ENCODE results near the gene CACNA2D1. TPM values are rescaled to one million over a fixed set of nuclear protein-coding genes. Genes with fewer than 3 reads are reported as not detected.

CACNA2D1 gene
- total RNA-seq, 2 experiments from 2014 or later = not detected

DNA sequence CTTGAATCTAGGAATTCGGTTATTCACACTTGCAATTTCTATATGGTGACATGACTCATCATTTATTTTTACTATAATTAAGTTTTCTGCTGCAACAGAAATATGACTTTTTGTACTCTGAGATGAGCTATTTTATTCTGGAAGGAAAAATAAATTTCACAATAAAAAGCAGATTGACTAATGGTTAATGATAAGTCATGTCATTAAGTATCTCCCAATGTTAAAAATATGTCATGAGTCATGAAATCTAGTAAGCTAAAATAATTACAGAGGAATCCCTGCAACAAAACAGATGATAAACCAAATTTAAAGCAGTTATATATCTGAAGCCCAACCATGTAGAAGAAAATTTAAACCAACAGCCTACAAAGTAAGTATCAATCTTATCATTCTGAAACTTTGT is 149.2 kb downstream of the CACNA2D1 start:
- Mint-ChIP-seq H3K9me3 (no peaks in the 10 kb centered on the region), H3K27ac (no peak overlapping the region), H3K4me3 (no peak overlapping the region), H3K36me3 (ENCODE audit: low read depth) (no peaks in the 10 kb centered on the region), H3K27me3 (no peaks in the 10 kb centered on the region), H3K4me1 (no peaks in the 10 kb centered on the region)
- ChIA-PET CTCF (no interaction called here), POLR2A (no interaction called here)
- no peak for DNase-seq

DNA sequence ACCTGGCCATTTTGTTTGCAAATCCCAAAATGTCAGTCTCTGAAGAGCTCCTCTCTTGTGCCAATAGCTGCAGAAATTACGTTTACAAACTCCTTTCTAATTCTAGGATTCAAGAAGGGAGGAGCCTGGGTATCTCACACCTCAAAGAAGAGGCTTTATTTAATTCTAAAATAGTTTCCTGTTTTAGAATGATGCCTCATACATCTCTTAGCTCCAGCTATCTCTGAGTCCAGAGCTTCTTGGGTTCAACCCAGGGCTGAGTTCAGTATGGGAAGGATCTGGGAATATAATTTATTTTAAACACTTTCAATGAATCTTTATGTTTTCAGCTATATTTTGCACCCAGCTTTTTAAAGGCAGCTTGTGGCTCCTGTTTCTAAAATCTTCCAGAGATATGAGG is 150.1 kb downstream of the CACNA2D1 start:
- Mint-ChIP-seq H3K4me3 (no peak overlapping the region), H3K27me3 (no peaks in the 10 kb centered on the region), H3K9me3 (no peaks in the 10 kb centered on the region), H3K27ac (no peak overlapping the region), H3K36me3 (ENCODE audit: low read depth) (no peaks in the 10 kb centered on the region), H3K4me1 (no peaks in the 10 kb centered on the region)
- no peak for DNase-seq
- POLR2A ChIA-PET = no interaction called here
- CTCF ChIA-PET = no interaction called here

DNA sequence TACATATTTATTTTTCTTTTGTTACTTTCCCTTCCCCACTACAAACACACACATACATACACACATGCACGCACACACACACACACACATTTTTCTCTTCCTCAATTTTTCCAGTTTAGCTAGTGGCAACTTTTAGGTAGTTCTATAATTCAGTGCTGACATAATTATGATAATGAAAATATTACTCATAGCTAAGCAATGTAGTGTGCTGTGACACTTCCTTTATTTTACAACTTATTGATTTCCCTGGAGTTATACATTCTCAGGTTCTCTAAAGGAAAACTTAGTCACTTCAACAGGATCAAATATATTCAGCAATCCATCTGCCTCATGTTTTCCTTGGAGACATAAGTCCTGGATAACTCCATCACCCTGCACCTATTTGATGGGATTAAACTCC is 151.6 kb downstream of the CACNA2D1 start:
- H3K9me3 Mint-ChIP-seq = no peaks in the 10 kb centered on the region
- DNase-seq = no peak
- ChIA-PET CTCF (no interaction called here), POLR2A (no interaction called here)
- H3K4me1 Mint-ChIP-seq = no peaks in the 10 kb centered on the region
- H3K4me3 Mint-ChIP-seq = no peak overlapping the region
- H3K27ac Mint-ChIP-seq = no peak overlapping the region
- H3K36me3 Mint-ChIP-seq (ENCODE audit: low read depth) = no peaks in the 10 kb centered on the region
- H3K27me3 Mint-ChIP-seq = no peaks in the 10 kb centered on the region

- Mint-ChIP-seq H3K4me3 (no peak overlapping the region), H3K27ac (no peak overlapping the region), H3K36me3 (ENCODE audit: low read depth) (no peaks in the 10 kb centered on the region), H3K4me1 (no peaks in the 10 kb centered on the region), H3K9me3 (no peaks in the 10 kb centered on the region), H3K27me3 (no peaks in the 10 kb centered on the region)
- DNase-seq = no peak
- ChIA-PET POLR2A (no interaction called here), CTCF (no interaction called here)
Measured at GRCh38 chr7:82289889-82290288, 153.7 kb downstream of the CACNA2D1 start.

- DNase-seq = no peak
- CTCF ChIA-PET = no interaction called here
- Mint-ChIP-seq H3K27me3 (no peaks in the 10 kb centered on the region), H3K9me3 (no peaks in the 10 kb centered on the region), H3K4me3 (no peak overlapping the region), H3K27ac (no peak overlapping the region), H3K4me1 (no peaks in the 10 kb centered on the region), H3K36me3 (ENCODE audit: low read depth) (no peaks in the 10 kb centered on the region)
- POLR2A ChIA-PET = no interaction called here
Measured at GRCh38 chr7:82289152-82289535, 154.4 kb downstream of the CACNA2D1 start.

- Mint-ChIP-seq H3K4me1 (no peaks in the 10 kb centered on the region), H3K9me3 (no peaks in the 10 kb centered on the region), H3K36me3 (ENCODE audit: low read depth) (no peaks in the 10 kb centered on the region), H3K4me3 (no peak overlapping the region), H3K27ac (no peak overlapping the region), H3K27me3 (no peaks in the 10 kb centered on the region)
- CTCF ChIA-PET = no interaction called here
- DNase-seq = no peak
- POLR2A ChIA-PET = no interaction called here
Measured at GRCh38 chr7:82286798-82287140, 156.8 kb downstream of the CACNA2D1 start.

DNA sequence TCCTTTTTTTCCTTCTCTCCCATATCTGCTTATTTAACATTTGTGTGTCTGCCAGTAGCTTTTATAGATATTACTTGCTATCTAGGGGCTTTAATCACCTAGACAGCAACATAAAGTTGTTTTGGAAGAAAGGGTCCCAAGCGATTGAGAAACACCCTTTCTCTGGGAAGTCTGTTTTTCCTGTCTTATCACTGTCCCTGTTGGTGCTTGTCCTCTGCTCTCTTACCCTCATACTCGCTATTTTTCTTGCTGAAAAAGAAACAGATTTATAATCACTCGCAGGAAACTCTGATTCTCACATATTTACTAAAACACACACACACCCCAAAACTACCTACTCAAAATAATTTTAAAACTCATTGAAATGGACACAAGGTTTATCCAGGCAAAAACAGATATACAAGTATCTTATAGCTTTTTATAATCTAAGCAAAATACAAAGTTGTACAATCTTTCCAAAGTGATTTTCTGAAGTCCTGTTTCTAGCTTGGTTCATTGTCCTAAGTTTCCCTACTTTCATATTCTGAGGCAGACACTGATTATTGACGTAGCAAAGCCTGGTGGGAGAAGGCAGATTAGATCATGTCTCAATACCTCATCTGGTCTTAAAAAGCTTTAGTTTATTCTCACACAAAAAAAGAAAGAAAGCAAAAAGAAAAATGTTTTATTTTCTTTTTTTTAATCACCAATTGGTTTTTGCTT is 157.3 kb downstream of the CACNA2D1 start:
- ChIA-PET POLR2A (no interaction called here), CTCF (no interaction called here)
- Mint-ChIP-seq H3K4me3 (no peak overlapping the region), H3K36me3 (ENCODE audit: low read depth) (no peaks in the 10 kb centered on the region), H3K27ac (no peak overlapping the region), H3K4me1 (no peaks in the 10 kb centered on the region), H3K27me3 (no peaks in the 10 kb centered on the region), H3K9me3 (no peaks in the 10 kb centered on the region)
- no peak for DNase-seq

DNA sequence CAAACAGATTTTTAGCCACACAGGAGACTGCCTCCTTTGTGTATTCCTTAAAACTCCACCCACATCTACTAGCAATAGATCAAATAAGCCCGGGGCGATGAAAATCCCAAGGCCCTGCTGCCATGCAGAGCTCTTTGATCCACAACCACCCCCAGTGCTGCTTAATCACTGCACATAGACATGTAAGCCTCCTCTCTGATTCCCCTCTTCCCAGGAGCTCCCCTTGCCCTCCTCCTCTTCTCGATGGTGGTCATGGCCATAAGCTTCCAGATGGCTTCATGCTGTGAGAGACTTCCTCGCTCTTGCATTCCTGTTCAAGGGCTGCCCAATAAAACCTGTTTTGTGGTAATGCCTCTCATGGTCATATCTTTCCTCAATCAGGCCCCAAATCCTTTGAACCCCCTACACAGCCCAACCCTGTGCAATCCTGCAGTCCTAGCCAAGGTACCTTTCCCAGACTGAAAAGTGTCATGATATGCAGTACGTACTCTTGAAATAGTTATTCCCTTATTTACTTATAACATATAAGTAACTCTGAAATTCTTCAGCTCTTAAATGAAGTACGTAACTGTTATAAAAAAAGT is 158.5 kb downstream of the CACNA2D1 start:
- no peaks in the 10 kb centered on the region for H3K4me1 Mint-ChIP-seq
- ChIA-PET CTCF (no interaction called here), POLR2A (no interaction called here)
- H3K27ac Mint-ChIP-seq = no peak overlapping the region
- no peaks in the 10 kb centered on the region for H3K27me3 Mint-ChIP-seq
- H3K36me3 Mint-ChIP-seq (ENCODE audit: low read depth) = no peaks in the 10 kb centered on the region
- DNase-seq = no peak
- H3K4me3 Mint-ChIP-seq = no peak overlapping the region
- H3K9me3 Mint-ChIP-seq = no peaks in the 10 kb centered on the region

DNA sequence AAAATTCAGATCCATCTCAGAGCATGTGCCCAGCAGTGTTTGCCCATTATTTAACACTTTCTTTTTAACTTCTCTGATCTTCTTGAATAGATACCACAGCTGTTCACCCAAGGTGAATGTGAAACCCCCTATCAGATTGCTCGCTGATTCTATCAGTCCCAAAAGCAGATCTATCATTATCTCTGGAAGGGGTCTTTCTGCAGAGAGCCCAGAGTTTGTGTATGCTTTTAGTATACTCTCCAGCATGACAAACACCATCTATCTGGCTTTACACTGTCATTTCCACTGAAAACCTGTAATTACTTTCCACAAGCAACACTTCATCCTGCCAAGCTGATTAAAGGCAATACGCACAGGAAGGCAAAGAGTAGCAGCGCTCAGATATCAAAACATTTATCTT is 168.2 kb downstream of the CACNA2D1 start:
- Mint-ChIP-seq H3K4me3 (no peak overlapping the region), H3K27ac (no peak overlapping the region), H3K4me1 (no peaks in the 10 kb centered on the region), H3K36me3 (ENCODE audit: low read depth) (no peaks in the 10 kb centered on the region), H3K27me3 (no peaks in the 10 kb centered on the region), H3K9me3 (no peaks in the 10 kb centered on the region)
- CTCF ChIA-PET = no interaction called here
- DNase-seq = no peak
- POLR2A ChIA-PET = no interaction called here

DNA sequence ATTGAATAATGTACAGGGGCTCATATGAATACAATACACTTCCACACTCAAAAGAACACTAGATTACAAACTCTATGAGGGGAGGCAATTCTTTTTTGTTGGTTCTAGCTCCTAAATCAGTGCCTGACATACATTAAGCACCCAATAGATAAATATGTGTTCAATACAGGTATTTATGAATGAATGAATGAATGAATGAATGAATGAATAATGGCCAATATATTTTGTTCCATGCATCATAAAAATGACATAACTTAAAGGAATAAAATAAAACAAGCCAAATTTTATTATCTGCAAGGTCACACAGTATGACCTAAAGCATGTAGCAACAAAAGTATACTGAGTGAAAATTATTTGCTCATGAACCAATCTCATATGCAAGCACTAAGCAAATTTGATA is 168.9 kb downstream of the CACNA2D1 start:
- H3K27me3 Mint-ChIP-seq = no peaks in the 10 kb centered on the region
- no peaks in the 10 kb centered on the region for H3K4me1 Mint-ChIP-seq
- ChIA-PET POLR2A (no interaction called here), CTCF (no interaction called here)
- H3K9me3 Mint-ChIP-seq = no peaks in the 10 kb centered on the region
- no peak overlapping the region for H3K27ac Mint-ChIP-seq
- H3K4me3 Mint-ChIP-seq = no peak overlapping the region
- DNase-seq = no peak
- H3K36me3 Mint-ChIP-seq (ENCODE audit: low read depth) = no peaks in the 10 kb centered on the region

- Mint-ChIP-seq H3K4me1 (no peaks in the 10 kb centered on the region), H3K9me3 (no peaks in the 10 kb centered on the region), H3K4me3 (no peak overlapping the region), H3K36me3 (ENCODE audit: low read depth) (no peaks in the 10 kb centered on the region), H3K27ac (no peak overlapping the region), H3K27me3 (no peaks in the 10 kb centered on the region)
- CTCF ChIA-PET = no interaction called here
- POLR2A ChIA-PET = no interaction called here
- no peak for DNase-seq
Measured at GRCh38 chr7:82273886-82274285, 169.7 kb downstream of the CACNA2D1 start.

GRCh38 chr7:82270870-82271269 is 172.7 kb downstream of the CACNA2D1 start:
- no peak overlapping the region for H3K4me3 Mint-ChIP-seq
- ChIA-PET CTCF (no interaction called here), POLR2A (no interaction called here)
- DNase-seq = no peak
- no peaks in the 10 kb centered on the region for H3K4me1 Mint-ChIP-seq
- no peaks in the 10 kb centered on the region for H3K27me3 Mint-ChIP-seq
- no peaks in the 10 kb centered on the region for H3K9me3 Mint-ChIP-seq
- no peaks in the 10 kb centered on the region for H3K36me3 Mint-ChIP-seq (ENCODE audit: low read depth)
- H3K27ac Mint-ChIP-seq = no peak overlapping the region

DNA sequence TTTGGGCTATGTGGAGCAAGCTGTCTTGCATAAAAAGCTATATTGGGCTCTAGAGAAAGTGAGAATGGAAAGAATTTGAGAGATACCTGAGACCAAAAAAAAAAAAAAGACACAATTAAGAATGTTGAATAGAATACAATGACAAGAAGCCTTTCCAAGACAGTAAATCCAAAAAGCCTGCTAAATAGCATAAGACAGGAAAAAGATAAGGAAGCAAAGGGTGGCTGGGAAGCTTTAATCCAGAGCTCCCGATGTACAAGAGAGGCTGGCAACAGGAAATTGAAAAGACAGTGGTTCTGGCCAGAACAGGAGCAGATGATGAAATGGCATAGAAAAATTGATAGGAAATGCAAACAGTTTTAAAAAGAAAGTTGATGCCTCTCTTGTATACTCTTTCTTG is 174.9 kb downstream of the CACNA2D1 start:
- ChIA-PET POLR2A (no interaction called here), CTCF (no interaction called here)
- H3K4me1 Mint-ChIP-seq = no peaks in the 10 kb centered on the region
- no peak overlapping the region for H3K27ac Mint-ChIP-seq
- DNase-seq = no peak
- H3K36me3 Mint-ChIP-seq (ENCODE audit: low read depth) = no peaks in the 10 kb centered on the region
- H3K9me3 Mint-ChIP-seq = peaks cover 1% of the 10 kb centered on the region
- H3K4me3 Mint-ChIP-seq = no peak overlapping the region
- H3K27me3 Mint-ChIP-seq = no peaks in the 10 kb centered on the region

- POLR2A ChIA-PET = no interaction called here
Measured at GRCh38 chr7:82266081-82266480, 177.5 kb downstream of the CACNA2D1 start.

More at GRCh38 chr7:82266081-82266480, 177.5 kb downstream of the CACNA2D1 start:
- CTCF ChIA-PET = no interaction called here
- no peak overlapping the region for H3K27ac Mint-ChIP-seq
- H3K4me3 Mint-ChIP-seq = no peak overlapping the region
- H3K9me3 Mint-ChIP-seq = peaks cover 2% of the 10 kb centered on the region
- no peak for DNase-seq
- H3K27me3 Mint-ChIP-seq = no peaks in the 10 kb centered on the region
- no peaks in the 10 kb centered on the region for H3K36me3 Mint-ChIP-seq (ENCODE audit: low read depth)
- H3K4me1 Mint-ChIP-seq = no peaks in the 10 kb centered on the region
